LHCN-M2 (cell line): Measurements from ENCODE around the gene SF3B6. TPM values are rescaled to one million over a fixed set of nuclear protein-coding genes. Genes with fewer than 3 reads are reported as not detected.
"Not testable (repeated sequence)": the region's sequence is repeated elsewhere in the genome, so short reads cannot be mapped to it uniquely, and the experiment has no call there.

ENCODE experiments used
- DNase-seq: peaks from one replicate; pipeline ENCODE4 v3.0.0-alpha.2; 2012; ENCODE audit warnings: low read depth
- total RNA-seq: library from RNA; depleted of rRNA; stranded (reverse); fragments of >200 nt; gene quantifications from 2 replicates; pipeline ENCODE4 v1.2.3, GENCODE V29; 2014

The SF3B6 gene
- total RNA-seq, 1 experiment from 2014 or later, result 144 TPM

DNA sequence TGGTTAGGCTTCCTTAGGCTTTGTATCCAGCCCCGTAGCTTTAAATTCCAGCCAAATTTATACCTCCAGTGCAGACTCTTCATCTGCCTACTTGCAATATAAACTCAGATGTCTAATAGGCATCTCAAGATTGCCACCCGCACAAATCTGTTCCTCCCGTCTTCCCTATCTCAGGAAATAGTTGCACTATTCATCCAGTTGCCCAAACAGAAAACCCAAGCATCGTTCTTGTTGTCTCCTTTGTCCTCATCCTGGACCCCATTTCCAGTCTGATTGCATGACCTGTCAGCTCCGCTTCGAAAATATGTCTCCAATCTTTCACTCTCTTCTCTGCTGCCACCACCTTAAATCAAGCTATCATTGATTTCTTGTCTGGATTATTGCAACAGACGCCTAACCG lies 24.3 kb downstream of the SF3B6 start:
- DNase-seq, result no peak

DNA sequence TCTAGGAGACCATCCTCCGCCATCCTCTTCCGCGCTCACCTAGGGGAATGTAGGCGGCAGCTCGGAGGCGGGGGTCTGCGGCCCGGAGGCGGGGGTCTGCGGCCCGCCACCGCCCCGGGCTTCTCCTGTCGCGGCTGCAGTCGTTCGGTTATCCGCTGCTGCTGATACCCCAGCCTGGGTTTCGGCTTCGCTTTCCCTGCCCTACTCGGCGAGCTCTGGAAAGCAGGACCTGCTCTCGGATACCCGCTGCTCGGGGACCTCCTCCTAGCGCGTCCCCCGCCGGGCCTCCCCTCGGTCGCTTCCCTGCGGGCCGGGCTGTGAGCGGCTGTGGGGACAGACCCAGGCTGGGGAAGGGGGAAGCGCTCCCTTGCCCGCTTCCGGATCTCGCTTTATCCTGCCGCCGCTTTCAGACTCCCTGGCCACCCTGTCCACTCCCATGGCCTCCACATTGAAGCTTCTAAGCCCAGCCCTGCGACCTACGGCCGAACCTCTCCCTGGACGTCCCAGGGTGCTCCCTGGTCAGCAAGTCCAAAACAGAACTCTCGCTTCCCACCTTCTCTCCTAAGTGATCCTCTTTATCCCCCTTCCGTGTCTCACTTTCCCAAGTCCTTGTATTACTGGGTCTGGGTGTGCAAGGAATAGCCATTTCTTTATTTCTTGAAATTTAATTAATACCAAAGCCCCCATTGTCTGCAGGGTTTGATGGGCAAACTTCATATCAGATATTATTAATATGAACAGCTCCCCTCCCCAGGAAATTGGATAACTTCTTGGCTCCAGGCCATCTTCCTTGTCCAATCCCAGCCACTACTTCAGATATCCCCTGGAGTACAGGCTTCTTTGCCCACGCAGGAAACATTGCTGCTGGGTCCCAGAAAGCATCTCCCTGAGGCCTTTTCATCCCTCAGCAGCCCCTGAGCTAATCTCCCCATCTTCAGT lies 25.8 kb downstream of the SF3B6 start:
- DNase-seq, result no peak

DNA sequence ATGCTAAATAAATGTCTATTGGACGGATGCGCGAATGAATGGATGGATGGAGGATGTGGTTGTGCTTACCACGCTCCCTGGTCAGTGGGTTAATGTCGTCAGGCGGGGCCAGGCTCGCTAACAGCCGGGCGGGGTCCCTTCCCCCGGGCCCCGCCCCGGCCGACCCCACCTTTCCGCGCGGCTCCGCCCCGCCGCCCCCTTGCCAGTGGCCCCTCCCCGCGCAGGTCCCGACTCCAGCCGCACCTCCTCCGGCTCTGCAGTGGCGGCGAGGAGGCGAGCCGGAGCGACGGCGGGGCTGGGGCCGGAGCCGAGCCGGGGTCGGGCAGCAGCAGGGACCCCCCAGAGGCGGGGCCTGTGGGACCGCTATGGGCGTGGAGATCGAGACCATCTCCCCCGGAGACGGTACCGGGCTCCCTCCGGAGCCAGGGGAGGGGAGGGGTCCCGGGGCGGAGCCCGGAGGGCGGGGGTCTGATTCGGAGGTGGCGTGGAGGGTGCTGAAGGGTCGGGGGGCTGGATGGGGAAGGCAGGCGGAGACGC lies 26.6 kb downstream of the SF3B6 start, which contains the start of gene FKBP1B:
Gene FKBP1B, plus strand, starts transcription at position 257 of the 537 bp plus-strand sequence. Its CDS starts 109 bp downstream, at position 366.
- peak; percentile 43 for DNase-seq

DNA sequence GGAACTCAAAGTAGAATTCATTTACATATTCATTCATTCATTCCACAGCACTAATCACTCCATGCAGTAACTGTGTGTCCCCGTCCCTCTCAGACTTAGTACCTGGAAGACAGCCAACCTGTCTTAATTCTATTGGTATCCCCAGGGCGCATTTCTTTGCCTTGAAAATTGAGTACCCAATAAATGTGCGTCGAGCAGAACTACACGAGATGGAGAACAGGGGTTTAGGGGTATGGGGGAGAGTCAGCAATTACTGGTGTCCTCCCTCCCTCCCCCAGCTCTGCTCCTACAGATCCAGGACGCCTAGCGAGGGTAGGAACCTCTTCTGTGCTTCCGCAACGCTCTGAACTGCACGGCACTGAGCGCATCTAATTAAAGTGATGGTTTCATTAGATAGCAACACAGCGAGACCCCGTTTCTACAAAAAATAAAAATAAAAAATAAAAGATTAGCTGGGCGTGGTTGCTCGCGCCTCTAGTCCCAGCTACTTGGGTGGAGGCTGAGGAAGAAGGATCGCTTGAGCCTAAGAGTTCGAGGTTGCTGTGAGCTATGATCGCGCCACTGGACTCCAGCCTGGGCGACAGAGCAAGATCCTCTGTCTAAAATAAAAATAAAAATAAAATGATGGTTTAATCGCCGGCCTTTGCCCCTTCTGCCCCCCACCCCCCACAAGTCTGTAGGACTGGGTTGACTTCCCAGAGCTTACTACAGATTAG lies 27.2 kb downstream of the SF3B6 start:
- DNase-seq, result no peak

DNA sequence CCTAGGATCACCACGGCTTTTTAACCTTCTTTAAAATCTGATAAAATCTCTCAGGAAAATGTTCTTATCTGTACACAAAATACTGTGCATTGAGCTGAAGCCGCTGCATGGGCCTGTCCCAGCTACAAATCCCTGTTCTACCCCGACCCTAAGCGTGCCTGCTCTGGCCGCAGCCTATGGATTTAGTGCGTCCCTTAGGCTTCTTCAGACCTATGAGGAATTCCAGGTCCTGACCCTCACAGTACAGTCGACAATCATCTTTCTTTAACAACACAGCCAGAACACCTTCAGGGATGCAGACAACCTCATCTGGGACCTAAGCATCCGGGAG lies 28.5 kb downstream of the SF3B6 start:
- DNase-seq, result no peak

DNA sequence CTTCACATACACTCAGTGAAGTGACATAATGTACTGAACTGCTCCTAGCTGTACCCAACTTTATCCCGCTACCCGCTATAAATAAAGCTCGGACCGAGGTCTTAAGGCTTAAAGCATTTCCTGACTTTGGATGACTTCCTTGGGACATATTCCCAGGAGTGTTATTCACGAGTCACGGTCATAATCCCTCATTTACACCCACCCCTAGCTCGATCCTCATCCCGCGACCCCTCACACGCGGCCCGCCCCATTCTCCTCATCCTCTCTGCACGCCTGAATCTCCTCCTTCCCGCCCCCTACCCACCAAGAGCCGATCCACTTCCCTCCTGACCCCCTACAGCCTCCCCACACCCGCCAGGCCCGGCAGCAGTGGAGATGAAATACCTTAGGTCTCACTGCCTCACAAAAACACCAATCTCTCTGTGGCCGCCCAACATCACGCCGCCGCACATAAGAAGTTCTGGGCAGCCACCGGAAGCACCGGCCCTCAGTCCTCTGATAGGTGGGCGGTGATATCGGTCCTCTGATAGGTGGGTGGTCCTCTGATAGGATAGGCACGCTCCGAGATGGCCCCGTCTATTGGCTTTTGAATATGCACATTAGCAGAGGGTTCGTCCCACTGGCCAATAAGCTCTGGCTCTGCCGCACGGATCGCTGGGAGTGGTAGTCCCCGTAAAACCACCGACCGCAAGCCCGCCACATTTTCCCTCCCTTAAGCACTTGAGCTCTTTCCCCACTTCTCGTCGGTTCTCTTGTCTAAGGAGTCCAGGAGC lies 29.0 kb downstream of the SF3B6 start, which contains the start of gene WDCP:
Gene WDCP, minus strand, starts transcription at position 462 of the 773 bp plus-strand sequence. CDS start 7,897 bp downstream, outside the sequence.
- DNase-seq, result peak; percentile 98

DNA sequence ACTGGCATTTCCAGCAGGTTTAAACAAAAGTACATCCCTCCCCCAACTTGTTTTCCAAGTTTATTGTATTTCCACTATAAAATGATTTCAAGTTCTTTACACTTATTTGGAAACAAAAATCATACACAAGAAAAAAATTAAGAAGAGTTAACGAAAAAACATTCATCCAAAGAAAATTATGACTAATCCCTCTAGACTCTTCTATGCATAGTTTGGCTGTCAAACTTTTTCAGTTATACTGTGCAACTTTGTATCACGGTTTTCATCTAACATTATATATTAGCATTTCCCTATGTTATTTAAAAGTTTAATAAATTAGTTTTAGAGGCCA lies 29.6 kb downstream of the SF3B6 start:
- no peak for DNase-seq

DNA sequence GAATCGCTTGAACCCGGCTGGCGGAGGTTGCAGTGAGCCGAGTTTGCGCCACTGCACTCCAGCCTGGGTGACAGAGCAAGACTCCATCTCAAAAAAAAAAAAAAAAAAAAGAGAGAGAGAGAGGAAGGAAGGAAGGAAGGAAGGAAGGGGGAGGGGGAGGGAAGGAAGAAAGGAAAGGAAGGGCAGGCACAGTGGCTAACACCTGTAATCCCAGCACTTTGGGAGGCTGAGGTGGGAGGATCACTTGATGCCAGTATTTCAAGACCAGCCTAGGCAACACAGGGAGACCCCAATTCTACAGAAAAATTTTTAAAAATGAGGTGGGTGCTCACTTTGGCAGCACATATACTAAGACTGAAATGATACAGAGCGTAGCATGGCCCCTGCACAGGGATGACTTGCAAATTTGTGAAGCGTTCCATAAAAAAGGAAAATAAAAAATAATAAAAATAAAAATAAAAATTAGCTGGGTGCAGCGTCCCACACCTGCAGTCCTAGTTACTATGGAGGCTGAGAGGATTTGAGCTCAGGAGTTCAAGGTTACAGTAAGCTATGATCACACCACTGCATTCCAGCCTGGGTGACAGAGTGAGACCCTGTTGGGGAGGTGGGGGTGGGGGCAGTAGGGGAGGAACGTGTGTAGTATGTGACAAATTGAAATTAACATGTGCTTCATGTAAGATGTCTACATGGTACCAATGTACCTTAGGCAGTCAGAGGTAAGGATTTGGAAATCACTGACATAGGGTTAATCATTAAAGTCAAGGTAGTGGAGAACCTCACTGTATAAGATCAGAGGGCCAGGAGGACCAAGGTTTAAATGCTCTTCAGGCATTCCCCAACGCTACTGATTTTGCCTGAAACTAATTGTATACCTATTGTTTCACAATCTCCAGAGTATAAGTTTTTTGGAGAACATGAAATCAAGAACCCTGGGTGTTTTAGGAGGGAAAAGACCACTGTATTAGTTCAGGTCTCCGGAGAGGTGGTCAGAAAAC lies 30.3 kb downstream of the SF3B6 start:
- no peak for DNase-seq

DNA sequence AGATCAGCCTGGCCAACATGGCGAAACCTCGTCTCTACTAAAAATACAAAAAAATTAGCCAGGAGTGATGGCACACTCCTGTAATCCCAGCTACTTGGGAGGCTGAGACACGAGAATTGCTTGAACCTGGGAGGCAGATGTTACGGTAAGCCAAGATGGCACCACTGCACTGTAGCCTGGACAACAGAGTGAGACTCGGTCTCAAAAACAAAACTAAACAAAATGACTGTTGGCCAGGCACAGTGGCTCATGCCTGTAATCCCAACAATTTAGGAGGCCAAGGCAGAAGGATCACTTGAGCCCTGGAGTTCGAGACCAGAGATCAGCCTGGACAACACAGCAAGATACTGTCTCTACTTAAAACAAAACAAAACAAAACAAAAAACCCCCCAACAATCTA lies 33.0 kb downstream of the SF3B6 start:
- not testable (repeated sequence) for DNase-seq

DNA sequence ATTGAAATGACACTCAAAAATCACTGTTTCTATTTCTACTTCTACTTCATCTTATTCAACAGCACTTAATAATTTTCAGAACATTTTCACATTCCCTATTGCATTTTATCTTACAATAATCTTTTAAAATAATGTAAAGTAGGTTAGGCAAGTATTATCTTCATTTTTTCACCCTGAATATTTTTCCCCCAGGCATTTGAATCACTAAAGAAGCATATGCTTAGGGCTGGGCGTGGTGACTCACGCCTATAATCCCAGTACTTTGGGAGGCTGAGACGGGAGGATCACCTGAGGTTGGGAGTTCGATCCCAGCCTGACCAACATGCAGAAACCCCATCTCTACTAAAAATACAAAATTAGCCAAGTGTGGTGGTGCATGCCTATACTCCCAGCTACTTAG lies 35.6 kb downstream of the SF3B6 start:
- DNase-seq, result no peak

DNA sequence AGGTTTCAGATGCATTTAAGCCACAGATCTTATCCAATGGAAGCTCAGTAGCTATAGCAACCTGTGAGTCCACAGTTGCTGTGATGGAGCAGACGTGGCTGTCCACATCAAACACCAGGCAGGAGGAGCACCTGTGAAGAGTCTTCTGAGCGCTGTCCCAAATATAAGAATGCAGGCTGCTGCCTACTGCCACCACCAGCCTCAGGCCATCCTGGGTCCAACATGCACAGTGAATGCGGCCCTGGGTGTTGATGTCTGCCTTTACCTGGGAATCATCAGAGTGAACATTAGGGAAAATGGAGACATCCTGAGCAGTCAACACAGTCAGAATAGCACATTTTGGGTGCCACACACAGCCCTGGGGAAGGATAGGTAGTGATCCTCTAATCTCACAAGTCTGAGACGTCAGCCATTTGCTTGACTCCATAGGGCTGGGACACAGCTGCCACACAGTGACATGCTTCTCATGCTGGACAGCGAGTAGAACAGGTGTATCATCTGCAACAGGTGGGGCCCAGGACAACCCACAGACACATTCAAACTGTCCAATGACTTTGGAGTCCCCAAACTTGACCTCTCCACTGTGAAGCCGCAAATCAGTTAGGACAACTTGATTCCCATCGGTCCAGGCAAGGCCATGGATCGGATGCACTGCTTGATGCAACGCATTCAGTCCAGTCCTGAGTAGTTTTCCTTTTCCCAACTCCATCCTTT lies 37.2 kb downstream of the SF3B6 start:
- DNase-seq, result no peak

DNA sequence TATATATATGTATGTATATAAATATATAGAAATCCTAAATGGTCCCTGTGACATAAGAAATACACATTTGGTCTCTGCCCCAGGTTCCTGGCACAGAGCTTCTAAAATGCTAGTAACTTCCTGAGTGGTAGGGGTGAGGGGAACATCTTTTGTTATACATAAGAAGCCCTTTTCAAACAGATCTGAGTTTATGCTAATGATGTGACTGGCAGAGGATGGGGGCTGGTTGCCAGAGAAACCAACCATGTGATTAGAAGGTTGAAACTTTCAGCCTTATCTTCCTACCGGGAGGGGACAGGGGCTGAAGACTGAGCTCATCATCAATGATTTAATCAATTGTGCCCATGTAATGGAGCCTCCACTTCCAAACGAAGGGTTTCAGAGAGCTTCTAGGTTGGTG lies 49.9 kb downstream of the SF3B6 start:
- DNase-seq, result no peak

DNA sequence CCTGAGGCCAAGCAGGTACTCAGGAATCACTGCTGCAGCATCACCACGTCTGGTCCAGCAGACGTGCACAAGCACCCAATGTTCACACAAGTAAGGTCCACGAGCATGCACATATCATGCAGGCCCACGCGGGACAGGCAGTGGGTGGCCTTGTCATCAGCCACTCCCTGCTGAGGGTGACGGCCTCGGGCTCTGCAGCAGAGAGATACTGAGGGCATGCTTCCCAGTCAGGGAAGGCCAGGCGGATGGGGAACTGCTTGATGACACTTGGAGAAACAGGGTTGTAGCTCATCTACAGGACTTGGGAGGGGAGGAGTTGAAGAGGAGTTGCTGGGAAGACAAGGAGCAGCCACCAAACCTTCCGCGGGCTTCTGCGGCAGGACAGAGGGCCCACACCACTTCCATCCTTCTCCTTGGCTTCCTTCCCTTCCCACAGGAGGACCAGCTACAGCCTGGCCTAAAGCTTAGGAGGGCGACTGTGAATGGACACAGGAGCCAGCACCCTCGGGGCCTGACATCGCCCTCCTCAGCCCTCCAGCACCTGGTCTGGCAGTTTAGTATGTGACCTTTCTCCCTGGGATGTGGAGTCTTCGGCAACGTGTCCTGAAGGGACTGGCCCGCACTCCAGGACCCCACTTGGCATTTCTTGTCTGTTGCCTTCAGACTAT lies 51.0 kb downstream of the SF3B6 start:
- no peak for DNase-seq

DNA sequence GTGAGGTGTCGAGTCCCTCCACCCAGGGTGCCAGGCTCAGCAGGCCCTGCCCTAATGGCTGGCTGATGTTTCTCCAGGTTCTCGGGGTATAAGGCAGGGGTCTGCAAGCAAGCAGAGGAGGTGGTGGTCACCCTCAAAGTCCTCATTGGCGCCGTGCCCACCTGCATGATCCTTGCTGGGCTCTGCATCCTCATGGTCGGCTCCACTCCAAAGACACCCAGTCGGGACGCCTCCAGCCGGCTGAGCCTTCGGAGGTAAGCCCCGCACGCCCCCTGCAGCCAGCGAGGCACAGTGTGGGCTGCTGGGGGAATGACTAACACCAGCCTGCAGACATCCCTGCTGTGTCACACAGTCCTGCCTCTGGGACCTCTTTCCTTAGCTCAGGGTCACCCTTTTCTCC lies 52.1 kb downstream of the SF3B6 start:
- DNase-seq, result peak; percentile 8

DNA sequence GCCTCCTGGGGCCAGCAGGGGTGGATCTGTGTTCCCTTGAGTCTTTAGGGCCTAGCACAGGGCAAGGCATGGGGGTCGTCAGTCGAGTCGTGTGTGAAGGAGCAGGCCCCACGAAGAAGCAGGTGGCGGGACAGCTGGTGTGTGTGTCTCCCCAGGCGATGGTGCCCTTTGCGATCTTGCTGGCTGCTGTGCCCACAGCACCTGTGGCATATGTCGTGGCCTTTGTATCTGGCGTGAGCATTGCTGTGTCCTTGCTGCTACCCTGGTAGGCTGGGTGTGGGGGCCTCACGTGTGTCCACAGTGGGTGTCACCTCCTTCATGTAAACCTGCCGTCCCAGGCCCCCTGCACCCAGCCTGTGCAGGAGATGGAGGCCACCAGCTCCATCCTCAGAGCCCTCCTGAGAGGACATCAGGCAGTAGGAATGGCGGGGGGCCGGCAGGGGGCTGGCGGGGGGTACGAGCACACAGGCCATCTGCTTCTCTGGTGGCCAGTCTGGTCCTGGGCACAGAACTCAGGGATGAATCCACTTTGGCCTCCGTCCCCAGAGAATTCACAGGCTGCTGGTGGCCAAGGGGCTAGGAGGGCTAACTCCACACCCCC lies 53.1 kb downstream of the SF3B6 start:
- DNase-seq, result no peak

DNA sequence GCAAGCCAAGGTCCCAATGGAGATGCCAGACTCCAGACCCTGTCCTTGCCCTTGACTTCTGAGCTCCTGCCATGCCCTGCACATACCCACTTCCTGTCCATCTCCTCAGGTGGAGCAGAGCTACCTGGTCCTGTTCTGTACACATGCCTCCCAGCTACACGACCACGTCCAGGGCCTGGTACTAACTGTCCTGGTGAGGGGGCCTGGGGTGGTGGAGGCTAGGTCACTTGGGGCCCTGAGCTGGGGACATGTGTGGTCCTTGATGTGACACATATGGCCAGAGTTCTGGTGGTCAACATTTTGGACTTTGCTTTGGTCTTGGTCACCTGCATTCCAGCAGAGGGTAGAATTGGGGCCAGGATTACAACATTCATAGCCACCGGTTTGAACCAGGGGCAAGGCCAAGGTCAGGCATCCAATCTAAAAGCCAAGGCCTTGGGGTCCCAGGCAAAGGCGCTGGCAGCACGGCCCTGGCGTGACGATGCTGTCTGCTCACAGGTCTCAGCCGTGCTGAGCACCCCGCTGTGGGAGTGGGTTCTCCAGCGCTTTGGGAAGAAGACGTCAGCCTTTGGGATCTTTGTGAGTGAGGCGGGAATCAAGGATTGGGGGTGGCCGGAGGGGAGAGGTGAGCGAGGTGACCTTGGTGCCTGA lies 53.7 kb downstream of the SF3B6 start:
- DNase-seq, result no peak

DNA sequence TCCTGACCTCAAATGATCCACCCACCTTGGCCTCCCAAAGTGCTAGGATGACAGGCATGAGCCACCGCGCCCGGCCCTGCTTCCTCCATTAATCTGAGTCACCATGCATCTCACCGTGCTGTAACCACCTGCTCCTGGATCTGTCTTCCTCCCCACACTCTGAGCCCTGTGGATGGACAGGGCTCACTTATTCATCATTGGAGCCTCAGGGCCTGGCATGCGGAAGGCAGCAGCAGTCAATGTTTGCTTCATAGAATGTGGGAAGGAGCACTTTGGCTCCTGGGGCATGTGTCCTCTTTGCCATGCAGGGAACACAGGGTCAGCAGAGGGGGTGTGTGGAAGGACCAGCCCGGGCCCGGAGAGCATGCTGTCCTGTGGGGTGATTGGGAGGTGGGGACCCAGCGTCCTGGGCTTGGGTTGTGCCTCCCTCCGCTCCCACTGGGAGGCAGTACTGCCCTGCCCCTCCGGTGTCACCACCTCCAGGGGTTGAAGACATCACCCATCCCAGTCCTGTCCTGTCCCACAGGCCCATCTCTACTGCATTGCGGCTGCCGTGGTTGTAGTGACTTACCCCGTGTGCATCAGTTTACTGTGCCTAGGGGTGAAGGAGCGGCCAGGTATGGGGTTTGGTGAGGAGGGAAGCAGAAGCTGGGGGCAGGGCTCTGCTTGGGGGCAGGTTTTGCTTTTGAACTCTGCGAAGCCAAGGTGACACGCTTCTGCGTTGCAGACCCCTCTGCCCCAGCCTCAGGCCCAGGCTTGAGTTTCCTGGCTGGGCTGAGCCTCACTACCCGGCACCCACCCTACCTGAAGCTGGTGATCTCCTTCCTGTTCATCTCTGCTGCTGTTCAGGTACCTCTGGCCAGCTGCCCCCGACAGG lies 54.8 kb downstream of the SF3B6 start:
- peak; percentile 40 for DNase-seq
